Thyroid gland (tissue), 4 donors: Measurements from ENCODE around the gene SDCCAG8. TPM values are rescaled to one million over a fixed set of nuclear protein-coding genes. Genes with fewer than 3 reads are reported as not detected.

Source experiments
- DNase-seq, 2 donors: peaks; one replicate each; pipeline ENCODE4 v3.0.0-alpha.2; 2019
- H3K27ac ChIP-seq, 3 donors: fragments of 200-600 bp; sonication (generic); 1 replicate in 2 of 3; 2 replicates in 1 of 3; pipeline ENCODE4 v1.5.1; 2016 to 2019; ENCODE audit warnings: mild to moderate bottlenecking in 1 of 3, moderate library complexity in 1 of 3
- H3K27me3 ChIP-seq: fragments of 200-600 bp; sonication (generic); one replicate; pipeline ENCODE4 v1.5.1; 2019
- H3K36me3 ChIP-seq, 2 donors: fragments of 200-600 bp; sonication (generic); one replicate each; pipeline ENCODE4 v1.5.1; 2016 to 2019
- H3K4me1 ChIP-seq, 2 donors: fragments of 200-600 bp; sonication (generic); one replicate each; pipeline ENCODE4 v1.5.1; 2017 to 2019
- H3K4me3 ChIP-seq, 3 donors: fragments of 200-600 bp; sonication (generic); replicated peaks in 1 of 3; 1 replicate in 2 of 3; 2 replicates in 1 of 3; pipeline ENCODE4 v1.5.1; 2016; ENCODE audit warnings: mild to moderate bottlenecking in 1 of 3
- H3K9me3 ChIP-seq: fragments of 200-600 bp; sonication (generic); one replicate; pipeline ENCODE4 v1.5.1; 2017
- POLR2A ChIP-seq, 2 donors: fragments of 450-650 bp; IDR thresholded peaks; one replicate each; pipeline ENCODE4 v1.6.1; 2017; ENCODE audit warnings: antibody characterized with exemption in 2 of 2, mild to moderate bottlenecking in 2 of 2, moderate library complexity in 1 of 2
- WGBS, 2 donors: methylation state at CpG; one replicate each; pipeline ENCODE4 v1.1.5; 2017; 5-methylcytosine and 5-hydroxymethylcytosine counted together
- intact Hi-C: fragments of 100-400 bp; cut with DNase I; formaldehyde crosslinking; loops from one replicate; pipeline ENCODE4 v1.15.1; 2023
- total RNA-seq, 4 donors: library from RNA; depleted of rRNA; stranded (reverse); fragments of >200 nt; gene quantifications; one replicate each; pipeline ENCODE4 v1.2.3, GENCODE V29; 2016
- TF ChIP-seq, protein P1 (sequence below), 6 experiments: fragments of 200-600 bp in 3 of 6; fragments of 450-650 bp in 3 of 6; sonication (generic) in 3 of 6; IDR thresholded peaks; one replicate each; pipeline ENCODE4 v1.5.1; 2016 to 2019; ENCODE audit warnings: antibody characterized with exemption in 6 of 6, mild to moderate bottlenecking in 2 of 6, inconsistent platforms in 1 of 6, moderate library complexity in 1 of 6

Gene SDCCAG8
- total RNA-seq, 4 donors from 2014 or later: 105 to 193 (median 115) TPM

GRCh38 chr1:243497939-243498681 is 242.3 kb downstream of the SDCCAG8 start:
- Histone ChIP-seq H3K4me1 (no peaks in the 10 kb centered on the region), H3K27ac (no peak overlapping the region), H3K4me3 (no peak overlapping the region), H3K36me3 (no peaks in the 10 kb centered on the region), H3K9me3 (no peaks in the 10 kb centered on the region), H3K27me3 (no peaks in the 10 kb centered on the region)
- TF ChIP-seq, protein P1, sequence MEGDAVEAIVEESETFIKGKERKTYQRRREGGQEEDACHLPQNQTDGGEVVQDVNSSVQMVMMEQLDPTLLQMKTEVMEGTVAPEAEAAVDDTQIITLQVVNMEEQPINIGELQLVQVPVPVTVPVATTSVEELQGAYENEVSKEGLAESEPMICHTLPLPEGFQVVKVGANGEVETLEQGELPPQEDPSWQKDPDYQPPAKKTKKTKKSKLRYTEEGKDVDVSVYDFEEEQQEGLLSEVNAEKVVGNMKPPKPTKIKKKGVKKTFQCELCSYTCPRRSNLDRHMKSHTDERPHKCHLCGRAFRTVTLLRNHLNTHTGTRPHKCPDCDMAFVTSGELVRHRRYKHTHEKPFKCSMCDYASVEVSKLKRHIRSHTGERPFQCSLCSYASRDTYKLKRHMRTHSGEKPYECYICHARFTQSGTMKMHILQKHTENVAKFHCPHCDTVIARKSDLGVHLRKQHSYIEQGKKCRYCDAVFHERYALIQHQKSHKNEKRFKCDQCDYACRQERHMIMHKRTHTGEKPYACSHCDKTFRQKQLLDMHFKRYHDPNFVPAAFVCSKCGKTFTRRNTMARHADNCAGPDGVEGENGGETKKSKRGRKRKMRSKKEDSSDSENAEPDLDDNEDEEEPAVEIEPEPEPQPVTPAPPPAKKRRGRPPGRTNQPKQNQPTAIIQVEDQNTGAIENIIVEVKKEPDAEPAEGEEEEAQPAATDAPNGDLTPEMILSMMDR (IDR thresholded peaks at IDR 0.05): no peak
- no peak for TF ChIP-seq POLR2A (IDR thresholded peaks at IDR 0.05)
- 93 to 97% methylated on average over 9 of the region's 10 CpGs for WGBS, 2 donors
- intact Hi-C loops: no loop called here
- no peak for DNase-seq

GRCh38 chr1:243499248-243499647 is 243.4 kb downstream of the SDCCAG8 start:
- no peak overlapping the region for H3K27ac ChIP-seq
- no peak for TF ChIP-seq POLR2A (IDR thresholded peaks at IDR 0.05)
- TF ChIP-seq, protein P1 (IDR thresholded peaks at IDR 0.05): no peak

DNA sequence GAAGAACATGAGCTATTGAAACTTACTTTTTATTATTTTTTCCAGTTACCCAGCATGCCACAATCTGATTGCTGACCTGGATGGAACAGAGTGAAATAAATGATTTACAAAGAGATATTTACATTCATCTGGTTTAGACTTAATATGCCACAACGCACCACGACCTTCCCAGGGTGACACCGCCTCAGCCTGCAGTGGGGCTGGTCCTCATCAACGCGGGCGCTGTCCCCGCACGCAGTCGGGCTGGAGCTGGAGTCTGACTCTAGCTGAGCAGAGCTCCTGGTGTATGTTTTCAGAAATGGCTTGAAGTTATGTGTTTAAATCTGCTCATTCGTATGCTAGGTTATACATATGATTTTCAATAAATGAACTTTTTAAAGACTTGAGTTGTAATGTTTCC is 243.9 kb downstream of the SDCCAG8 start:
- no peak for DNase-seq
- 96% methylated on average over 10 of the region's 10 CpGs for WGBS, 2 donors
- intact Hi-C loops: no loop called here

More at GRCh38 chr1:243499248-243499647, 243.4 kb downstream of the SDCCAG8 start:
- H3K36me3 ChIP-seq: no peaks in the 10 kb centered on the region
- DNase-seq: no peak
- H3K4me3 ChIP-seq: no peak overlapping the region
- 89% methylated on average over 4 of the region's 4 CpGs for WGBS, 2 donors
- no peaks in the 10 kb centered on the region for H3K9me3 ChIP-seq
- H3K4me1 ChIP-seq: no peaks in the 10 kb centered on the region
- intact Hi-C loops: no loop called here
- H3K27me3 ChIP-seq: no peaks in the 10 kb centered on the region

DNA sequence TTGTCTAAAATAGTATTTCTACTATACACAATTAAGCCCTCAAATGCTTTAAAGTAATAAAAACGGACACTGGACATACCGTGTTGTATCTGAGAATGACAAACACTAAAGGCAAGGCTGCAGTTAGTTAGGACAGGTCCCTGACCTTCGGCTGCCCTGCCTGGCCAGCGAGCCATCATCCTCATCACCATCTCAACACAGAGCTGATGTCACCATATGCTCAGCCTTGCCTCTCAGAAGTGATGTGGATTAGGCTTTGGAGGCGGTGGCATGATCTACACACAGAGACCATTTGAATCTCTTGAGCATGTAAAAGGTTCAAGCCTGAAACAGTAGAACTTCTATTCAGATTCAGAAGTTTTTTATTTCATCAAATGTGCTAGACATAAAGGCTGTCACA is 244.7 kb downstream of the SDCCAG8 start:
- no peaks in the 10 kb centered on the region for H3K27me3 ChIP-seq
- DNase-seq: no peak
- no peaks in the 10 kb centered on the region for H3K4me1 ChIP-seq
- no peak overlapping the region for H3K27ac ChIP-seq
- intact Hi-C loops: no loop called here
- no peaks in the 10 kb centered on the region for H3K36me3 ChIP-seq
- no peak for TF ChIP-seq POLR2A (IDR thresholded peaks at IDR 0.05)
- TF ChIP-seq, protein P1 (IDR thresholded peaks at IDR 0.05): no peak
- WGBS, 2 donors: 83 to 86% methylated on average over 5 of the region's 5 CpGs
- H3K4me3 ChIP-seq: no peak overlapping the region
- H3K9me3 ChIP-seq: no peaks in the 10 kb centered on the region

More for the DNA sequence above, 243.9 kb downstream of the SDCCAG8 start:
- H3K36me3 ChIP-seq: no peaks in the 10 kb centered on the region
- no peaks in the 10 kb centered on the region for H3K27me3 ChIP-seq
- H3K9me3 ChIP-seq: no peaks in the 10 kb centered on the region
- no peaks in the 10 kb centered on the region for H3K4me1 ChIP-seq
- no peak overlapping the region for H3K27ac ChIP-seq
- no peak overlapping the region for H3K4me3 ChIP-seq
- TF ChIP-seq POLR2A (IDR thresholded peaks at IDR 0.05): no peak
- TF ChIP-seq, protein P1 (IDR thresholded peaks at IDR 0.05): no peak

DNA sequence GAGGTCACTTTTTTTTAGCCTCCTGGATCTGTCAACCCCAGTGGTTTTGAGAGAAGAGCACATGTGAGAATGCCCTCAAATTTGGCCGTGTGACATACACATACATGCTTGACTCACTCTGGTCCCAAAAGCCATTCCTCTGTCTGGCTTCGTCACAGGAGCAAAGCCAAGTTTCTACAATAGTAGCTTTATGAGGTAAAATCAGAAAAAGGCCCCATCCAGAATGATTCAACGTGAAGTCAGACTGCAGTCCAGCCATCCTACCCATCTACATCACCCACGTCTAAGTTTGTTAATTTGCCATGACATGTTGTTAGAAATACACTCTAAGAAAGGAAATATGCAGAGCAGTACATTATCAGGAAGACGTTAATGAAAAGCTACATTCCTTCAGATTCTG is 245.2 kb downstream of the SDCCAG8 start:
- H3K4me1 ChIP-seq: no peaks in the 10 kb centered on the region
- no peaks in the 10 kb centered on the region for H3K9me3 ChIP-seq
- 91 to 92% methylated on average over 5 of the region's 5 CpGs for WGBS, 2 donors
- no peak overlapping the region for H3K27ac ChIP-seq
- no peak for DNase-seq
- no peaks in the 10 kb centered on the region for H3K36me3 ChIP-seq
- intact Hi-C loops: no loop called here
- no peaks in the 10 kb centered on the region for H3K27me3 ChIP-seq
- TF ChIP-seq, protein P1 (IDR thresholded peaks at IDR 0.05): no peak
- TF ChIP-seq POLR2A (IDR thresholded peaks at IDR 0.05): no peak
- no peak overlapping the region for H3K4me3 ChIP-seq
